ENCODE measurements around the gene ABCF1. TPM values are rescaled to one million over a fixed set of nuclear protein-coding genes. Genes with fewer than 3 reads are reported as not detected.
A peak's percentile ranks its signal among the peaks of the same experiment; 100 is the strongest.

ABCF1 gene
- total RNA-seq, 1 donor from 2014 or later: 57.2 TPM

DNA sequence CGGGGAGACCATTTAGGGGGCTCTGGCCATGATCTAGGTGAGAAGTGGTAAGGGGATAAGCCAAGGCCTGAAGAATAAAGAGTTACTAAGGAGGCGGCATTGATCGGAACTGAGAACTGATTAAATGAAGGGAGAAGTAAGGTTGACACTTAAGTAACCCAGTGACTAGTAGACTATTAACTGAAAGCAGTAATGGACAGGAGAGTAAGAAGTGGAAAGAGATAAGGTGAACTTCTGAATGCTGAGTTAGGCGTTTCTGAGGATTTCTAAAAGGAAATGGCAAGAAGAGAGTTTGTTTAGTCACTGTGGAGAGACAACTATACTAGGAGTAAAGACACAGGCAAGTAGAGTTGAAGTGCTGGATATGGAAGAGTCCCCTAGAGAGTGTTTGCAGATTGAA, 1.9 kb downstream of the ABCF1 start:
- peak overlapping the region; percentile 52 for H3K4me3 Mint-ChIP-seq (ENCODE audit: unreplicated experiment)
- TF ChIP-seq, protein P1, sequence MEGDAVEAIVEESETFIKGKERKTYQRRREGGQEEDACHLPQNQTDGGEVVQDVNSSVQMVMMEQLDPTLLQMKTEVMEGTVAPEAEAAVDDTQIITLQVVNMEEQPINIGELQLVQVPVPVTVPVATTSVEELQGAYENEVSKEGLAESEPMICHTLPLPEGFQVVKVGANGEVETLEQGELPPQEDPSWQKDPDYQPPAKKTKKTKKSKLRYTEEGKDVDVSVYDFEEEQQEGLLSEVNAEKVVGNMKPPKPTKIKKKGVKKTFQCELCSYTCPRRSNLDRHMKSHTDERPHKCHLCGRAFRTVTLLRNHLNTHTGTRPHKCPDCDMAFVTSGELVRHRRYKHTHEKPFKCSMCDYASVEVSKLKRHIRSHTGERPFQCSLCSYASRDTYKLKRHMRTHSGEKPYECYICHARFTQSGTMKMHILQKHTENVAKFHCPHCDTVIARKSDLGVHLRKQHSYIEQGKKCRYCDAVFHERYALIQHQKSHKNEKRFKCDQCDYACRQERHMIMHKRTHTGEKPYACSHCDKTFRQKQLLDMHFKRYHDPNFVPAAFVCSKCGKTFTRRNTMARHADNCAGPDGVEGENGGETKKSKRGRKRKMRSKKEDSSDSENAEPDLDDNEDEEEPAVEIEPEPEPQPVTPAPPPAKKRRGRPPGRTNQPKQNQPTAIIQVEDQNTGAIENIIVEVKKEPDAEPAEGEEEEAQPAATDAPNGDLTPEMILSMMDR (IDR thresholded peaks at IDR 0.05; ENCODE audit: unreplicated experiment): no peak
- H3K27ac Mint-ChIP-seq (ENCODE audit: unreplicated experiment): peak overlapping the region; percentile 33
- H3K36me3 Mint-ChIP-seq (ENCODE audit: low read depth, unreplicated experiment): peaks cover 19% of the 10 kb centered on the region
- no peaks in the 10 kb centered on the region for H3K9me3 Mint-ChIP-seq (ENCODE audit: unreplicated experiment)
- H3K4me1 Mint-ChIP-seq (ENCODE audit: unreplicated experiment): peaks cover 52% of the 10 kb centered on the region
- DNase-seq (ENCODE audit: low spot score): no peak
- peaks cover 24% of the 10 kb centered on the region for H3K27me3 Mint-ChIP-seq (ENCODE audit: unreplicated experiment)

DNA sequence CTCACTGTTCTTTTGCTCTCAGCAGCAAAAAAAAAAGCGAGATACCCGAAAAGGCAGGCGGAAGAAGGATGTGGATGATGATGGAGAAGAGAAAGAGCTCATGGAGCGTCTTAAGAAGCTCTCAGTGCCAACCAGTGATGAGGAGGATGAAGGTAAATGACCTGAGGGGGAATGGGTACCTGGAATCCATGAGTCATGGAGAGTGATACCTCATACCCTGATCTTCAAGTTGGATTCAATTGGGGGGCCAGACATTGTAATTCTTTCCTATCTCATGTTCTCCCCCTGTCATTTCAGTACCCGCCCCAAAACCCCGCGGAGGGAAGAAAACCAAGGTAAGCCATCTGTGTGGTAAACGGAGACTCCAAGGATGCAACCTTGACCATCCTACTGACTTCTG, 6.8 kb downstream of the ABCF1 start:
- DNase-seq (ENCODE audit: low spot score): no peak
- peaks cover 22% of the 10 kb centered on the region for H3K4me1 Mint-ChIP-seq (ENCODE audit: unreplicated experiment)
- peaks cover 10% of the 10 kb centered on the region for H3K27me3 Mint-ChIP-seq (ENCODE audit: unreplicated experiment)
- peak overlapping the region; percentile 74 for H3K4me3 Mint-ChIP-seq (ENCODE audit: unreplicated experiment)
- H3K27ac Mint-ChIP-seq (ENCODE audit: unreplicated experiment): peak overlapping the region; percentile 45
- H3K9me3 Mint-ChIP-seq (ENCODE audit: unreplicated experiment): no peaks in the 10 kb centered on the region
- peaks cover 53% of the 10 kb centered on the region for H3K36me3 Mint-ChIP-seq (ENCODE audit: low read depth, unreplicated experiment)
- TF ChIP-seq, protein P1 (IDR thresholded peaks at IDR 0.05; ENCODE audit: unreplicated experiment): no peak

DNA sequence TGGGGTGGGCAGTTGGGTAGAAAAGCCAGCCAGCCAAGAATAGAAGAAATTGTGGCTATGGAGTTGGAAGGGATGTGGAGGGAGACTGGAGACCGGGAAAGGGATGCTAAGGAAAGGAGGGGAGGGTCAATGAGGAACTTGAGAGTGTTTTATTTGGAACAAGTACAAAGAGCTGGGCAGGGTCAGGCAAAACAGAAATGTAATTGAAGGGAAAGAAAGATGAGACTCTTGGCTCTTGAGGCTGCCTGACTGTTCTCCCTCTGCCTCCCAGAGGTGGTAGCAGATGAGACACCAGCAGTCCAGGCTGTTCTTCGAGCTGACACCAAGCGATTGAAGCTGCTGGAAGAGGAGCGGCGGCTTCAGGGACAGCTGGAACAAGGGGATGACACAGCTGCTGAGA, 12.7 kb downstream of the ABCF1 start:
- Mint-ChIP-seq H3K4me1 (ENCODE audit: unreplicated experiment) (peaks cover 24% of the 10 kb centered on the region), H3K36me3 (ENCODE audit: low read depth, unreplicated experiment) (peaks cover 65% of the 10 kb centered on the region), H3K4me3 (ENCODE audit: unreplicated experiment) (peak overlapping the region; percentile 70), H3K9me3 (ENCODE audit: unreplicated experiment) (no peaks in the 10 kb centered on the region), H3K27me3 (ENCODE audit: unreplicated experiment) (no peaks in the 10 kb centered on the region), H3K27ac (ENCODE audit: unreplicated experiment) (no peak overlapping the region)
- TF ChIP-seq, protein P1 (IDR thresholded peaks at IDR 0.05; ENCODE audit: unreplicated experiment): no peak
- no peak for DNase-seq (ENCODE audit: low spot score)

DNA sequence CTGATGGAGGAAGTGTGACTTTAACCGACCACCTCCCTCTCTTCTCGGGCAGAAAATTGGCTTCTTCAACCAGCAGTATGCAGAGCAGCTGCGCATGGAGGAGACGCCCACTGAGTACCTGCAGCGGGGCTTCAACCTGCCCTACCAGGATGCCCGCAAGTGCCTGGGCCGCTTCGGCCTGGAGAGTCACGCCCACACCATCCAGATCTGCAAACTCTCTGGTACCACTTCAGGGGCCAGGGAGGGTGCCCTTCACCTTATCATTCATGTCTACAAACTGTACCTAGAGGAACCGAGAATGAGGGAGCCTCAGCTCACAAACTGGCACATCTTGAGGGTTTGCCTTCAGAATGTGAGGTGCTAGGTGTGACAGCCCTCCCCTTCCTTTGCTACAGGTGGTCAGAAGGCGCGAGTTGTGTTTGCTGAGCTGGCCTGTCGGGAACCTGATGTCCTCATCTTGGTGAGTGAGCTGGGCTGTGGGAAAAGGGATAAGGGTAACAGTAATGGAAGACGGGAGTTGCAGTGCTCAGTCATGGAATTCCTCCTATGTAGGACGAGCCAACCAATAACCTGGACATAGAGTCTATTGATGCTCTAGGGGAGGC, 18.6 kb downstream of the ABCF1 start:
- Mint-ChIP-seq H3K36me3 (ENCODE audit: low read depth, unreplicated experiment) (peaks cover 54% of the 10 kb centered on the region), H3K9me3 (ENCODE audit: unreplicated experiment) (no peaks in the 10 kb centered on the region), H3K4me1 (ENCODE audit: unreplicated experiment) (peaks cover 20% of the 10 kb centered on the region), H3K27me3 (ENCODE audit: unreplicated experiment) (peaks cover 9% of the 10 kb centered on the region), H3K27ac (ENCODE audit: unreplicated experiment) (no peak overlapping the region), H3K4me3 (ENCODE audit: unreplicated experiment) (peak overlapping the region; percentile 15)
- TF ChIP-seq, protein P1 (IDR thresholded peaks at IDR 0.05; ENCODE audit: unreplicated experiment): no peak
- DNase-seq (ENCODE audit: low spot score): no peak

DNA sequence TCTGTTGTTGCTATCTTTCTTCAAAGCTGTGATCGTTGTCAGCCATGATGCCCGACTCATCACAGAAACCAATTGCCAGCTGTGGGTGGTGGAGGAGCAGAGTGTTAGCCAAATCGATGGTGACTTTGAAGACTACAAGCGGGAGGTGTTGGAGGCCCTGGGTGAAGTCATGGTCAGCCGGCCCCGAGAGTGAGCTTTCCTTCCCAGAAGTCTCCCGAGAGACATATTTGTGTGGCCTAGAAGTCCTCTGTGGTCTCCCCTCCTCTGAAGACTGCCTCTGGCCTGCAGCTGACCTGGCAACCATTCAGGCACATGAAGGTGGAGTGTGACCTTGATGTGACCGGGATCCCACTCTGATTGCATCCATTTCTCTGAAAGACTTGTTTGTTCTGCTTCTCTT, 19.3 kb downstream of the ABCF1 start:
- Mint-ChIP-seq H3K27ac (ENCODE audit: unreplicated experiment) (no peak overlapping the region), H3K36me3 (ENCODE audit: low read depth, unreplicated experiment) (peaks cover 48% of the 10 kb centered on the region), H3K4me1 (ENCODE audit: unreplicated experiment) (peaks cover 15% of the 10 kb centered on the region), H3K4me3 (ENCODE audit: unreplicated experiment) (peak overlapping the region; percentile 68), H3K27me3 (ENCODE audit: unreplicated experiment) (peaks cover 9% of the 10 kb centered on the region), H3K9me3 (ENCODE audit: unreplicated experiment) (no peaks in the 10 kb centered on the region)
- no peak for DNase-seq (ENCODE audit: low spot score)
- TF ChIP-seq, protein P1 (IDR thresholded peaks at IDR 0.05; ENCODE audit: unreplicated experiment): no peak

Data from endothelial cell (in vitro differentiated cells).